ENCODE measurements around the gene ME3.

Gene ME3

DNA sequence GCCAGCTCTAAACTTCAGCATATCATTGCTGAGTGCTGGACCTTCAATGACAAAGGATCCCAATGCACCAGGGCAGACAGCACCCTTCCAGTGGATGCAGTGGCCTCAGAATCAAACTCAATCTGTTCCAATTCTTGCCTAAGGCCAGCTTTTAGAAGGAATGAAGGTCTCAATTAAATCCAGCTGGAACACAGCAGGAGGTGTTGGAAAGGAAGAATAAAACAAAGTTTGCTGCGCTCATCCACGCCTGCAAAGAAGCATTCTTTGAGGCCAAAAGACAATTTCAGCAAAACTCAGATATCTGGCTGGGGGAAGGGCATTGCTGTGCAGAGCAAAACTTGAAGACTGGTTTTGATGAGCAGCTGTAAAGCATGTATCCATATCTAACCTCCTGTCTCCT is 177.1 kb downstream of the ME3 start:
- DNase-seq (ENCODE audit: low read depth in 2 of 3, low spot score in 2 of 3), result no peak

DNA sequence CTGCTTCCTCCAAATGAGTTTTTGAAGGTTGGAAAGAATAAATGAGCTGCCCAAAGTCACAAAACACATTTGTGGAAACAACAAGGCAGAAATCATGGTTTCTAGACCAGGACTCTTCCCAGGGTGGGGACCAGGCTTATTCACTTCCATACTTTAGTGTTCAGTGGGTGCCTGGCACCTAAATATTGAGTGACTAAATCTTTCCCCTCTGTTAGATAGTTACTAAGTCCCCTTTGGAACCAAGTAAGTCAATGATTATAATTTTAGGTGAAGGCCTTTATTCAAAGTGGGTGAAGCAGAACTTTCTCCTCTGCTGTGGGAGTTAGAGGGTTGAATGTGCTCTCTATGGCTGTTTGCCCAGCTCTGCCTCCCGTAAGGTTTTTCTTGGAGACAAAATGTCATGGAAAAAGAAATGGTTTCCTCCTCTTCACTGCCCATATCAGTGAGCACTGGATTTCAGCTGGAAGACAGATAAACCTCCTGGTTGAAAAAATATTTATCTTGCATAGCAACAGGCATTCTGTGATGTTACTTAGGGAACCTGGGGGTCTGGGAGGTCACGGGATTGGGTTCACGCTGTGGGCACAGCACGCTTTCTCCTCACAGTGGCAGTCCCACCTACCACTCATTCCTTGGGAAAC is 179.9 kb downstream of the ME3 start:
- DNase-seq (ENCODE audit: low read depth in 2 of 3, low spot score in 2 of 3), result no peak

DNA sequence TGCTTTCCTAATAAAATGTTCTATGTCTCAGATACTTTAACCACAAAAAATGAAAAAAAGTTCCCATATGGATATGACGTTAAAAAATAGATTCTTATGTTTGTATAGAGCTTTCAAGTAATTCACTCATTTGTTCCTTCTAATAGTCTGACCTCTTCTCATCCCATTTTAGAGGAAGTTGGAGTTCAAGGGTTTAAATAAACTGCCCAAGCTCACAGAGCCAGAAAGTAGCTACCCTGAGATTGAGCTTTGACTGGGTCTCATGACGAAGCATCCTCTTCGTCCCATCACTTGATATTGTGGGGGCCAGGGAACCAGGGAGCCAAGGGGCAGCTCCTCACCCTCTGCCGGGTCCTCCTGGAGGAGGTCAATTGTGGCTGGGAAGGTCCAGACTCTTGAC is 181.4 kb downstream of the ME3 start:
- no peak for DNase-seq (ENCODE audit: low read depth in 2 of 3, low spot score in 2 of 3)

DNA sequence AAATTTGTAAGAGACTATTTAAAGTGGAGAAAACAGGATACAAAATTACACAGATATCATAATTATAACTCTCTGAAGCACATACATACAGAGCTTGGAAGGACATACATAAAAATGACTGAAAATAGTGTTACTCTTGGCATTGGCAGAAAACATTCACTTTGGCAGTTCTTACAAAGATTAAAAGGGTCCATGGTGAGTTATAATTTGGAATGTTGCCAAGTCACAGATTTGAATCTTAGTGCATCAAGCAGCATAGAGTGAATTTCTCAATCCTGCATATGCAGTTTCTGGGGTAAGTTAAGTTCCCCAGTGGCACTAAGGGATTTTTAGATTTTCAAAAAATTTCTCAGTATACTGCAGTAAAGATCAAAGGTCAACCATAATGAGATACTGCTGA is 181.8 kb downstream of the ME3 start:
- DNase-seq (ENCODE audit: low read depth in 2 of 3, low spot score in 2 of 3), result no peak

DNA sequence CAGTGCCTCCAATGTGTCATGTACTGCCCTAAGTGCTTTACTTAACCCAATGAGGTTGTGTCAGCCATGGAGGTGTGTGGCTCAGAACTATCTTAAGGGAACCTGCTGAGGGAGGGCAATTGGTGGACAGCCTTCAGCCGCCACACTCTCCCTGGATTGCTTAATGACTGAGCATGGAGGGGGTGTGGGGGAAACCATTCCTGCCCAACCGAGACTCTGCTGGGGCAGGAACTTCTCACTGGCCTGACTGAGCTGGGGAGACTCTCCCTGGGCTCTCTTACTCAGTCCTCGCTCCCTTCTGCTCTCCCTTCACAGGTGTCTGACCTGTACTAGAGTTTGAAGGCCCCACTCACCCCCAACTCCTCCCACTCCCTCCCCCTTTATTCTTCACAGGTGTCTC is 183.0 kb downstream of the ME3 start:
- DNase-seq (ENCODE audit: low read depth in 2 of 3, low spot score in 2 of 3), result no peak

DNA sequence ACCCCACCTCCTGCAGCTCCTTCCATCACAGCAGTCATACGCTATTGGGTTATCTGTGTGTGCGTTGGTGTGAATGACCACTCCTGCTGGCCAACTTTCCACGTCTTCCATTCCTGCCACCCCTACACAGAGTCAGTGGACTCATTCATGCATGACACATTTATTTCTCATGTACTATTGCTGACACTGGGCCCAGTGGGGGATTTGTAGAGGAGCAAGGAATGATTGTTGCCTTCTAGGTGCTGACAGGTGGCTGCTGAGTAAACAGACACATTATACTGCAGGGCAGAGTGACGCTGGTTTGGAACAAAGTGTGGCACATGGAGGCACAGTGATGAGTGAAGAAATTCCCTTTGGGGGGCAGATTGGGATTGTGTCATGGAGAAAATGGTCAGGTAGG is 183.9 kb downstream of the ME3 start:
- no peak for DNase-seq (ENCODE audit: low read depth in 2 of 3, low spot score in 2 of 3)

DNA sequence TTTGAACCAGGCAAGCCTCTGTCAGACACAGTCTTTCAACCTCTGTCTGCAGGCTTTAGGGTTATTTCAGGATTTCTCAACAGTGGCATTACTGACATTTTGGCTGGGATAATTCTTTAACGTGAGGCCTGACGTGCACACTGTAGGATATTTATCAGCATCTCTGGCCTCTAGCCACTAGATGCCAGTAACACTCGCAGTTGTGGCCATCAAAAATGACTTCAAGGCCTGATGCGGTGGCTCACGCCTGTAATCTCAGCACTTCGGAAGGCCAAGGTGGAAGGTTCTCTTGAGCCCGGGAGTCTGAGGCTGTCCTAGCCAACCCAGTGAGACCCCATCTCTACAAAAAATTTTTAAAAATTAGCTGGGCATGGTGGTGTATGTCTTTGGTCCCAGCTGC is 184.7 kb downstream of the ME3 start:
- no peak for DNase-seq (ENCODE audit: low read depth in 2 of 3, low spot score in 2 of 3)

DNA sequence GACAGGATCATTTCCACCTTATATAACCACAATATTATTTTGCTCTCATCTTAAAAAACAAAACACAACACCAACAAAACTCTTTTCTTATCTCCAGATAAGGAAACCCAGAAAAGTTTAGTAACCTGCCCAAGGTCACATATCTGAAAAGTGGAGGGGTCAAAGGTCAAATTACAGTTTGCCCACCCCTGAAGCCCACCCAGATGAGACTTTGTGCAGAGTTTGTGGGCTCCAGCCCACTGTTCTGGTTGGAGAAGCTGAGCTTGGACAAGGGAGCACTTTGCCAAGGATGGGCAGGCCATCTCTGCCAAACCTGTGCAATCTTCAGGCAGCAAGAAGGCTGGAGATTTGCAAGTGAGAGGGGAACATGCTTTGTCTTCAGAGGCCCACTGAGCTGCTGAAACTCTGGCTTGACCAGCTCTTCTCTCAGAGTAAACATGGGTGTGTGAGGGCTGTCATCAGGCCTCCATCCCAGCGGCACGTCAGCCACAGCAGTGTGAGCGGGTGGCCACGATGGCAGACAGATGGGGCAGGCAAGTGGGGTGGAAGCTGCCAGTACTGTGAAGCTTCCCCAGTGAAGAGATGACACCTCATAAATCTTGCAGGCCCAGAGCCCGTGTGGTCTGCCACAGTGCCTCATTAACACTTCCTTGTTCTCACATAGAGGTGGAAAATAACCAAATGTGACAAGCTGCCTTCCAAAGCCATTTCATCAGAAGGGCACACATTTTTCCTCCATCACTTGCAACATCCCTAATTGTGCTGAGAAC is 186.0 kb downstream of the ME3 start:
- DNase-seq (ENCODE audit: low read depth in 2 of 3, low spot score in 2 of 3), result no peak

DNA sequence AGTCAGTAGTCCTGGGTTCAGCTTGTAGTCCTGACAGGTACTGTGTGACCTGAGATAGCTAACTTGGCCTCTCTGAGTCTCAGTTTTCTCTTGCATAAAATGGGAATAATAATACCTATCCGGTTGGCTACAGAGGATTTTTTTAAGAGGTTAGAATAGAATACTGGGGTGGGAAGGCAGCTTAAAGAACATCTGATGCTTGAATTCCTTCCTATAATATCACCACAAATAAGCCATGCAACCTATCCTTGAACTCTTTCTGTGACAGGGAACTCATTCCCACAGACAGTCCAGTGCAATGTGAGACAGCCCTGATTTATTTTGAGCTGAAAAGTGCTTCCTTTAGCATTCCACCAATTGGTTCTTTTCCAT is 187.6 kb downstream of the ME3 start:
- no peak for DNase-seq (ENCODE audit: low read depth in 2 of 3, low spot score in 2 of 3)

DNA sequence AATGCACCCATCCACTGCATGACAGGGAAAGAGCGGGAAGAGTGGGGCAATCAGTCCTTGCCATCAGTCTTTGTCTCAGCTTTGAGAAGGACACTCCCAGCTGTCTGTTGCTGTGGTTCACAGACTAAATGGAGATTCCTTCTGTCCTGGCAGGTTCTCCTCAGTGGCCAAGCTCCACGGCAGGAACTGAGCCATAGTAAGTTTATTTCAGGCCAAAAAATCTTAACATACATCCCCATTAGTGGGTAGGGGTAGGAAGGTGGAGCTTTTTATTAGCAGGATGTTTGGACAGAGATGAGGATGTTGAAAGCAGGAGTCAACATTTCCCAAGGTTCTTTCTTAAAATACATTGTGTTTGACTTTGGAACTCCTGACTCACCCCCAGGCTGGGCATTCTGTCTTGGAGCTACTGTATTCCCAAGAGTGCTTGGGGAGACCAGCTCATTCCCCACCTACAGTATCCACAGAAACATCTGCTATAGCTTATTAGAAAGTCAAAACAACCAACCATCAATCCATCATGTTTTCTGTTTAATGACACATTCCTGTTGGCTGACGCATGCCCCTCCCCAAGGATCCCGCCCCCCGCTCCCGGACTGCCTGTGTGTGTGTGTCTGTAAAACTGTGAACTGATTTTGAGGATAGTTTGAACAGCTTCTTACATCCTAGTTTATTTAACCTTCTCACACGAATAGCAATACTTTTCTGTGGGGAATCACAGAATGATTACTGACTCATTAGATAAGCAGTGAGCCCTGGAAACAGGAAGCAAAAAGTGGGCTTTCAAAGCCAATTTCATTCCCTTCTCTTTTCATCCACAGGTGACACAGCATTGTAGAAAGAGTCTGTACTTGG is 188.2 kb downstream of the ME3 start:
- no peak for DNase-seq (ENCODE audit: low read depth in 2 of 3, low spot score in 2 of 3)

DNA sequence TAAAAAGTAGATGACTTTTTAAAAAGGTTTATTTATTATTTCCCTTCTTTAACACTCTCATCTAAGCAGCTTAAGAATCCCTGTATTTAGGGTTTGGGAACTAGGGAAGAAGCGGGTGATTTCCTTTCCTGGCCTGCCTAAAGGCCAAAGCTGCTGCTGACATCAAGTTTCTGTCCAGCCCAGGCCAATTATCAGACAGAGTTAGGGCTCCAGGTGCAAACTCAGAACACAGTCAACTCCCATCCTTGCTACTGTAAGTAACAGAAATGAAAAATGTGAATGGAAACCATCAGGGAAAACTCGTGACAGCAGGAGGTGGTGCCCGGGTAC is 188.8 kb downstream of the ME3 start:
- no peak for DNase-seq (ENCODE audit: low read depth in 2 of 3, low spot score in 2 of 3)

DNA sequence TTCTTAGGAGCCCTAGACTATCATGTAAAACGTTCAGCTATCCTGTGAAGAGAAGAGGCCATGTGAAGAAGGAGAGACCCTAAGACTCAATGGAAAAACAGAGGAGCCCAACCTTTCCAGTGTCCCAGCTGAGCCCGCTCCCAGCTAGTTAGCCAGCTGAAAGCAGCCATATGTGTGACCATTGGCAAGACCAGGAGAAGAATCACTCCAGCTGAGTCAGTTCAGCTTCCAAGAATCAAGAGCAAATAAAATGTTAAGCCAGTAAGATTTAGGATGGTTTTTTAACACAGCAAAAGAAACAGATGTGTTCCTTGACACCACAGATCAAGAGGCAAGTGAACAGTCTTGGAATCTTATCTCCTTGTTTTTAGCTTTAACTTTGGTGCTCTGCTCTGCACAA is 189.7 kb downstream of the ME3 start:
- no peak for DNase-seq (ENCODE audit: low read depth in 2 of 3, low spot score in 2 of 3)

DNA sequence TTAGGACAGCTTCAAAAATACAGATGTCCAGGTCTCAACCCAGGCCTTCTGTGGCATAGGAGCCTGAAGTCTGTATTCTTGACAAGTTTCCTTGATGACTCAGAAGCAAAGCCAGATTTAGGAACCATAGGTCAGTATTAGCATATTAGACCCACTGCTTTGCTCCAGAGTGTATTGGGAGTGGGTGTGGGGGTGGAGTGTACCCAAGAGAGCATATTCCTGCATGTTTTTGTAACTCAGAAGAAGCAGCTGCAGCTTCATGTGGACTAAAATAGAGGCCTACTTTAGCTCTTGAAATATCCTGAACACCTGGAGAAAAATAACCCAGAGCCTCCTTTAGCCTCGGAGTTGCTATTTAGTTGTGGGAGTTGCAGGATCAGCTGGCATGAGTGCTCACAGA is 191.0 kb downstream of the ME3 start:
- no peak for DNase-seq (ENCODE audit: low read depth in 2 of 3, low spot score in 2 of 3)

DNA sequence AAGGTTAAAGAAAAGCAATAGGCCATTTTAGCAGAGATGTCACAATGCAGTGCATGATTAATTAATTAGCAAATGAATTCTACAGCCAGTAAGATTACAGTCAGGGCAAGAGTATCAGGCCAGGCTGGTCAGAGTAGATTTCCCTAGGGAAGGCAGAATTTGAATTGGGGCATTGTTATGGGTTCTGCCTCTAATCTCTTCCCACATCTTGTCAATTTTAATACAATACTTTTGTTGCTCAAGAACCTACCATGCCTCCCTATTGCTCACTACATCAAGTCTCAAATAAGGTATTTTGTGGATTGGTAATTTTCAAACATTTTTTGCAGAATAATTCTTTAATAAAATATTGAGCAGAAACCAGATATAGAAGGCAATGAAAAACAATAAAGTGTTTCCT is 194.1 kb downstream of the ME3 start:
- DNase-seq (ENCODE audit: low read depth in 2 of 3, low spot score in 2 of 3), result no peak

DNA sequence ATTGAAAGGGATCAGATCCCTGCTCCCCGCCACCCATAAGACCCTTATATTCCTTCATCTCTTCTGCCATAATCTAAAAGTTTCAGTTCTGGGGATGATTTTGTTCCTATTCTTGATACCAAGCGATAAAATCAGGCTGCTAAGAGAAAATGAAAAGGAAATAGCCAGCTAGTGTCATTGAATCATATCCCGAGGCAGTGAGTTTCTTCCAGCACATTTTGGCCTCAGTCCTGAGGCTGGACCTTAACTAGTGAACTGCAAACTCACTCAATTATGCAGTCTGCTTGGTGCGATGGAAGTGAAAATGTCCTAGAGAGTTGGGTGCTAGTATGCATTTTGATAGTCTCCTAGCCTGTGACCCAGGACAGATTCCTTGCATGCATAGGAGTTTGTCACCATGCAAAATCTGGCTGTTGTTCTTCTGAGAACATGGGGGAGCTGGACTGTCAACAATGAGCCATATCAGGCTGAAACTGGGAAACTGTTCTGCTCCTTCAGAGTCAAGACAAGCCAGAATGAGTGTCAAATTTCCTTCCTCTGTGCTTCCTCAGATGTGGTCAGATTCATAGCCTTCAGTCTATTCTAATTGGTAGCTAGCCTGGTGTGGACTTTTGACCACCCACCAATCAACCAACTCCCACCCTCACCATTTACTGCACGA is 194.8 kb downstream of the ME3 start:
- DNase-seq (ENCODE audit: low read depth in 2 of 3, low spot score in 2 of 3), result no peak

DNA sequence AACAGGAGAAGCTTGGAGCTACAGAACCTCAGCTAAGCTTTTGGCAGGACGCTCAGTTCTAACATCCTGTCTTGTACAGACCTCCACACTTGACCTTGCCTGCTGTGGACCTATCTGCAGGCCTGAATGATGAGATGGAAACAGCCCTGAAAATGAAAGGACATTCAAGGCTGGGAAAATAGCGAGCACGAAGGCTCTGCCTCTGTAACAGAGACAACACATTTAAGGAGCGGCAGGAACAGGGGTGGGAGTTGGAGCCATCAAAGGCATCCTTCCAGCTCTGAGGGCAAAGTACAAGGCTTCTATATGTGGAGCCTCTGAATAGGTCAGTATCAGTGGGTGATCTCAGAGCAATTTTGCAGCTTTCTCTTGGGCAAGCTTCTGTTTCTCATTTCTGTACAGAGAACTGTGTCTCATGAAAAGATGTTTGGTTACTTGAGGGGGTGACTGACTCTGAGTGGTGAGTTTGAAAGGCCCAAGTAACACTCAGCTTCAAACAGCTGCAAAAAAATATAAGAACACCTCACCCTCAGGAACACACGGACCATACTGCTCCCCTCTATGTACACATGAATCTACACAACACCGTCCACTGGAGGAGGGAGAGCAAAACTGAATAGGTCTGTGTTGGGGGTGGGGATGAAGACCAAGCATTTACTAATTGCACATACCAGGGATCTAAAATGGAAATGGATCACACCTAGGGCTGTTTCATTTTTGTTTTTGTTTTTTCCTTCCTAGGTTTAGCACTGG is 196.1 kb downstream of the ME3 start:
- no peak for DNase-seq (ENCODE audit: low read depth in 2 of 3, low spot score in 2 of 3)

DNA sequence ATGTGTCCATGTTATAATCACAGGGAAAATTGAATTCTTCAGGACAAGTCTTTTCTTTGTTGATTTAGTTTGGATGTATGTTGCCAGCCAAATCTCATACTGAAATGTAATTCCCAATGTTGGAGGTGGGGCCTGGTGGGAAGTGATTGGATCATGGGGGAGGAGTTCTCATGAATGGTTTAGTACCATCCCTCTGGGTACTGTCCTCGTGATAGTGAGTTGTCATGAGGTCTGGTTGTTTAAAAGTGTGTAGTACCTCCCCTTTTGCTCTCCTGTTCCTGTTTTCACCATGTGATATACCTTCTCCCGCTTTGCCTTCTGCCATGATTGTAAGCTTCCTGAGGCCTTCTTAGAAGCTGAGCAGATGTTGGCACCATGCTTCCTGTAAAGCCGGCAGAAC is 197.4 kb downstream of the ME3 start:
- DNase-seq (ENCODE audit: low read depth in 2 of 3, low spot score in 2 of 3), result no peak

DNA sequence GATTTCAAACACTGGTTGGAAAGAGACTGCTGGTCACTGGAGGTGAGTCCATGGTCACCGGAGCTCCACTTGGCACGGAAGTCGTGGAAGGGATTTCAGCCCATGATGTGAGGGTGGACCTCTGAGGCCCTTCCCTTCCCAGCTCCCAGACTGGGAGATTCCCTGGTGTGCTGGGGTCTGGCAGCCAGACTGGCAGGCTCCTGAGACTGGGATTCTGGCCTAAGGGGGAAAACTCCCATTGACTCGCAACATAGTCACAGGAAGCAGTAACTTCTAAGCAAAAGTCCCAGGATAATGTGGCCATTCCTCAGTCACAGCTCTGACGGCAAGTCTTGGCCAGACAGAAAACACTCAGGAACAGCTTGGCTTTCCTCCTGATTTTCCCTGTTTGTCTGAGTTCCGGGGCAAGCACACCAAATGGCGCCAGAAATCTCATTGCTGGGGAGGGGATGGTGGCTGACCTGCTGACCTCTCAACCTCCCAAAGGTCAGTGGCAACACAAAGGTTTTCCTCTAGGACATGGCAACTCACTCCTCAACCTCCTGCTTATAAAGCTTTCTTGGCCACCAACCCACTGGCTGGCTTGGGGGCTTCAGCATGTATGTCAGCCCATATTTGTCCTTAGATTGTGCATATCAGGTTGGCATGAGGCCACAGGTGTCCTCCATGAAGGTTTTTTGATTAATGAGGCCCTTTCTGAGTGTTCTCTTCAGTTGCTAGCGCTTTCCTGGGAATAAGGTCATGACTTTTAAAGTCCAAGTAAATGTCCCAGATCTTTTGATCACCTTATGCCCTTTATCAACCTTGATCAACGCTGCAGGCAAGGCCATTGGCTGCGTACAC is 198.2 kb downstream of the ME3 start:
- no peak for DNase-seq (ENCODE audit: low read depth in 2 of 3, low spot score in 2 of 3)

DNA sequence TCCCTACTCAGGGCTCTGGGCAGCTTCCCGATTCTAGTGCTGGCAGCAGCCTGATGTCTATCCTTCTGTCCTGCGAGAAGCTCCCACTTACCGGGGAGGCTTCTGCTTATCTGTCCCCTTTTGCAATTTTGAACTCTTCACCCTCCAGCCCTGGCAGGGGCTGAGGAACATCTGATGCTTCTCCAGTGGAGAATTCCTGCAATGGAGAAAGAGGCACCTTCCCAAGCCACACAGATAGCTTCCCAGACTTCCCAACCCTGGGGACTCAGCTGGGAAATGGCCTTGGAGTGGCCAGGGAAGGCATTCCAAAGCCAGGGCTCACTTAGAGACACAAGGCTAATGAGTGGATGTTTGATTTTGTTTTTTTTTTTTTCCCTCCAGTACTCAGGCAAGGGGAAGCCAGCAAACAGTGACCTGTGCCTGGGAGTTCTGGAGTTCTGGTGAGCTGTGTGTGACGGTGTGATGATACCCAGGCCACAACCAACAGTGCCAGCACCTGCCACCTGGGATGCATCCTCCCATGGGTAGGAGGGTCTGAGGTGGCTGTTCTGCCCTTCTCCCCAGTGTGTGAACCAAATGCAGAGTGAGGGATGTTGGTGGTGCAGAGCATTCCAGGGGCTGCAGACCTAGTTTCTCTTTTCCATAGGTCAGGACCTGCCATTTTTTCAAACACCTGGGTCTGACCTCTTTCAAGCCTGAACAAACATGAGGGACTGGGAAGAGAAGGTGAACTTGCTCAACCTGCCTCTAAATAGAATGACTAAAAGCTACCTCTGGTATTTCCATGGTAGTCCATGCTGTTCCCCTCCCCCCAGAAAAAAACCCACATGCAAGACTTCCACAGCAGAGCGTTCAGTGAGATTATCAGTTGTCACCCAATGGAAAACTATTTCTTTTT is 202.7 kb downstream of the ME3 start:
- no peak for DNase-seq (ENCODE audit: low read depth in 2 of 3, low spot score in 2 of 3)

Data from activated CD8-positive, alpha-beta memory T cell treated with anti-CD3 and anti-CD28 coated beads for 48 hours (primary cell).